ENCODE data around the gene CIT.

- no peak for TF ChIP-seq CTCF (IDR thresholded peaks at IDR 0.05; ENCODE audit: low read length)
- TF ChIP-seq EZH2 (IDR thresholded peaks at IDR 0.05; ENCODE audit: borderline replicate concordance, low read length): no peak
Observed at GRCh38 chr12:119838826-119839600, 38.1 kb downstream of the CIT start.

Data from OCI-LY1 (cell line).